Fibroblast of lung (primary cell): ENCODE measurements around the gene KCTD4. TPM values are rescaled to one million over a fixed set of nuclear protein-coding genes. Genes with fewer than 3 reads are reported as not detected.
"Not testable (repeated sequence)": the region's sequence is repeated elsewhere in the genome, so short reads cannot be mapped to it uniquely, and the experiment has no call there.

Experiments
- DNase-seq, 2 donors: peaks; one replicate each; pipeline versions ENCODE4 v3.0.0 to v3.0.0-alpha.2; 2010; ENCODE audit warnings: low read depth in 2 of 2
- H2AFZ ChIP-seq: 2 replicates; pipeline ENCODE4 v1.5.1; 2012; ENCODE audit warnings: low read length, control low read depth, inconsistent platforms
- H3K27ac ChIP-seq: 2 replicates; pipeline ENCODE4 v1.5.1; 2011; ENCODE audit warnings: low read length, control low read depth; ENCODE audit not compliant: insufficient read depth
- H3K27me3 ChIP-seq: 2 replicates; pipeline ENCODE4 v1.5.1; 2011; ENCODE audit warnings: mild to moderate bottlenecking, low read length; ENCODE audit not compliant: control insufficient read depth, insufficient read depth
- H3K36me3 ChIP-seq: 2 replicates; pipeline ENCODE4 v1.5.1; 2011; ENCODE audit warnings: low read length; ENCODE audit not compliant: control insufficient read depth, insufficient read depth
- H3K4me1 ChIP-seq: 2 replicates; pipeline ENCODE4 v1.5.1; 2011; ENCODE audit warnings: low read length; ENCODE audit not compliant: control insufficient read depth, insufficient read depth; ENCODE audit errors: extremely low read depth
- H3K4me2 ChIP-seq: 2 replicates; pipeline ENCODE4 v1.5.1; 2011; ENCODE audit warnings: low read length, control low read depth; ENCODE audit not compliant: insufficient read depth; ENCODE audit errors: extremely low read depth
- H3K4me3 ChIP-seq, 4 experiments: fragments of 200-600 bp in 1 of 4; sonication (generic) in 1 of 4; replicated peaks in 1 of 4; 2 replicates each; pipeline ENCODE4 v1.5.1; 2011 to 2016; ENCODE audit warnings: low read length in 4 of 4, low read depth in 3 of 4, mild to moderate bottlenecking in 3 of 4, control low read depth in 2 of 4, inconsistent platforms in 1 of 4, mixed read lengths in 1 of 4; ENCODE audit not compliant: insufficient read depth in 1 of 4; ENCODE audit errors: control extremely low read depth in 1 of 4
- H3K79me2 ChIP-seq: 2 replicates; pipeline ENCODE4 v1.5.1; 2012; ENCODE audit warnings: mild to moderate bottlenecking, low read length, inconsistent platforms; ENCODE audit not compliant: control insufficient read depth, insufficient read depth
- H3K9ac ChIP-seq: 2 replicates; pipeline ENCODE4 v1.5.1; 2011; ENCODE audit warnings: mild to moderate bottlenecking, low read length, control low read depth; ENCODE audit not compliant: insufficient read depth
- H3K9me3 ChIP-seq: 2 replicates; pipeline ENCODE4 v1.5.1; 2012; ENCODE audit warnings: low read depth, low read length; ENCODE audit not compliant: control insufficient read depth, insufficient read depth
- H4K20me1 ChIP-seq: 2 replicates; pipeline ENCODE4 v1.5.1; 2011; ENCODE audit warnings: low read length; ENCODE audit not compliant: control insufficient read depth, insufficient read depth; ENCODE audit errors: extremely low read depth
- EZH2 ChIP-seq: IDR thresholded peaks from 2 replicates; pipeline ENCODE4 v1.5.1; 2012; ENCODE audit warnings: low read length, control low read depth, mild to moderate bottlenecking; ENCODE audit errors: missing control alignments
- polyA minus RNA-seq: library from RNA; depleted of rRNA, polyadenylated mRNA; stranded (reverse); fragments of >200 nt; gene quantifications from 2 replicates; pipeline ENCODE4 v1.2.3, GENCODE V29; 2011; ENCODE audit warnings: low replicate concordance
- polyA plus RNA-seq, 2 donors: library from polyadenylated mRNA; depleted of rRNA in 1 of 2; stranded (reverse) in 1 of 2; unstranded in 1 of 2; fragments of >200 nt; gene quantifications; 2 replicates each; pipeline ENCODE4 v1.2.1, GENCODE V29; 2011 to 2012; ENCODE audit warnings: missing spikeins in 1 of 2
- total RNA-seq: library from RNA; depleted of rRNA; stranded (reverse); fragments of >200 nt; gene quantifications from 2 replicates; pipeline ENCODE4 v1.2.1, GENCODE V29; 2014
- TF ChIP-seq, protein P1 (sequence below), 2 donors: IDR thresholded peaks in 1 of 2; conservative IDR thresholded peaks in 1 of 2; 1 replicate in 1 of 2; 2 replicates in 1 of 2; pipeline ENCODE4 v1.5.1; 2011 to 2012; ENCODE audit warnings: low read length in 2 of 2, control low read depth in 1 of 2, inconsistent platforms in 1 of 2, low read depth in 1 of 2, mild to moderate bottlenecking in 1 of 2

The KCTD4 gene
- total RNA-seq = under 0.01 TPM in 1 of 2 replicates, not detected in the other
- polyA plus RNA-seq = 0.07 and 0.54 TPM in 2 replicates
- polyA plus RNA-seq (2012) = 0.06 and 0.40 TPM in 2 replicates
- not detected in 2 replicates for polyA minus RNA-seq

DNA sequence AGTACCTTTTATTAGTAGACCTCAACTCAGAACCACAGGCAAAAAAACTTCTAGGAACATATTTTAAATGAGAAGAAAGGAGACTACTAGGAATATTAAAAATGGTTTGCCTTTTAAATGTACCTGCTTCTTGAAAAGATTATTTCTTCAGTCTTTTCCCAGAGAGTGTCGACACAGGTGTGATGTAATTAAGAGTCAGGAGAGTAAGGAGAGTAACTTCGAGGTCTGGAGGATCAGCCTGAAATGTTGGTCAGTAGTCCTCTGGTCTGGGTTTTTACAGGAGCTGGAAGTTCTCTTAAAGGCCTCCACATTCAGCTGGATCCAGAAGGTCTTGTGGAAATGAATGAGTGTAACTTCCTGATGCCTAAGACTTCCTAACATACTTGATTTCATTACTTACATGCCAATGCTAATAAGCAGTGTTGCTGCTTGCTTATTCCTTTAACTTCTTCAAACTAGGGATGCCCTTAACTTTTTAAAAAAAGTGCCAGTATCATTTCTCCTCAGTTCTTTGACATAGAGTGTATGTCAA lies at the start of gene KCTD4:
Gene KCTD4, minus strand, starts transcription at position 345 of the 532 bp plus-strand sequence. CDS start 6,478 bp downstream, outside the sequence.
- peaks cover 5% of the 10 kb centered on the region for H3K4me1 ChIP-seq
- H3K27ac ChIP-seq = no peak within 1 kb of the TSS
- no peak within 1 kb of the TSS for H2AFZ ChIP-seq
- no peak within 1 kb of the TSS for H3K9ac ChIP-seq
- no peaks in the 10 kb centered on the region for H3K9me3 ChIP-seq
- H3K27me3 ChIP-seq = no peaks in the 10 kb centered on the region
- H3K4me2 ChIP-seq = no peak within 1 kb of the TSS
- peak in 1 of 2 donors; percentile 60 for DNase-seq
- H3K79me2 ChIP-seq = no peaks in the 10 kb centered on the region
- TF ChIP-seq, protein P1, sequence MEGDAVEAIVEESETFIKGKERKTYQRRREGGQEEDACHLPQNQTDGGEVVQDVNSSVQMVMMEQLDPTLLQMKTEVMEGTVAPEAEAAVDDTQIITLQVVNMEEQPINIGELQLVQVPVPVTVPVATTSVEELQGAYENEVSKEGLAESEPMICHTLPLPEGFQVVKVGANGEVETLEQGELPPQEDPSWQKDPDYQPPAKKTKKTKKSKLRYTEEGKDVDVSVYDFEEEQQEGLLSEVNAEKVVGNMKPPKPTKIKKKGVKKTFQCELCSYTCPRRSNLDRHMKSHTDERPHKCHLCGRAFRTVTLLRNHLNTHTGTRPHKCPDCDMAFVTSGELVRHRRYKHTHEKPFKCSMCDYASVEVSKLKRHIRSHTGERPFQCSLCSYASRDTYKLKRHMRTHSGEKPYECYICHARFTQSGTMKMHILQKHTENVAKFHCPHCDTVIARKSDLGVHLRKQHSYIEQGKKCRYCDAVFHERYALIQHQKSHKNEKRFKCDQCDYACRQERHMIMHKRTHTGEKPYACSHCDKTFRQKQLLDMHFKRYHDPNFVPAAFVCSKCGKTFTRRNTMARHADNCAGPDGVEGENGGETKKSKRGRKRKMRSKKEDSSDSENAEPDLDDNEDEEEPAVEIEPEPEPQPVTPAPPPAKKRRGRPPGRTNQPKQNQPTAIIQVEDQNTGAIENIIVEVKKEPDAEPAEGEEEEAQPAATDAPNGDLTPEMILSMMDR (conservative IDR thresholded peaks at IDR 0.05 in 1 of 2, IDR thresholded peaks at IDR 0.05 in 1 of 2; ENCODE audit: low read depth in 1 of 2, low read length in 2 of 2) = no peak
- TF ChIP-seq EZH2 = no peak
- H4K20me1 ChIP-seq = no peaks in the 10 kb centered on the region
- no peaks in the 10 kb centered on the region for H3K36me3 ChIP-seq
- H3K4me3 ChIP-seq = no peak within 1 kb of the TSS

DNA sequence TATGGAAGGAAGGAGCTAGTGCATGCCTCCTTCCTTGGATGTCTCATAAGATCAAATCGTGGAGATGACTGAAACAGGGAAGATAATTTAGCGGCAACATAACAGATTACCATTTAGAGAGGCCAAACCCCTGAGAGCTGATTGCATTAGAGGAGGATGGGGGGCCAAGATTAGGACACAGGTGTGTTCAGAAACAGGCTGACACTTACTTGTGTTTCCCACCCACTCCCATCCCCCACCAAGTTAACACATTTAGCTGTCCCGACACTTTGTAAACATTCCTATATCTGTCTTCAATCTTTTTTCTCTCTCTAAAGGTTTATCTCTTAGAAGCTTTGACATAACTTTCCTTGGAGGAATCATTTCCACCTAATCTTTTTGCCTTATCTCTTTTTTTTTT lies 48.8 kb upstream of the KCTD4 start:
- no peaks in the 10 kb centered on the region for H3K4me1 ChIP-seq
- no peaks in the 10 kb centered on the region for H3K79me2 ChIP-seq
- H4K20me1 ChIP-seq = no peaks in the 10 kb centered on the region
- no peaks in the 10 kb centered on the region for H3K27me3 ChIP-seq
- DNase-seq = no peak
- no peak overlapping the region for H3K27ac ChIP-seq
- H3K4me2 ChIP-seq = no peak overlapping the region
- TF ChIP-seq, protein P1 (conservative IDR thresholded peaks at IDR 0.05 in 1 of 2, IDR thresholded peaks at IDR 0.05 in 1 of 2; ENCODE audit: low read depth in 1 of 2, low read length in 2 of 2) = no peak
- TF ChIP-seq EZH2 = no peak
- H3K4me3 ChIP-seq = no peak overlapping the region
- no peaks in the 10 kb centered on the region for H3K9me3 ChIP-seq
- no peaks in the 10 kb centered on the region for H3K36me3 ChIP-seq
- no peak overlapping the region for H3K9ac ChIP-seq
- H2AFZ ChIP-seq = no peak overlapping the region

DNA sequence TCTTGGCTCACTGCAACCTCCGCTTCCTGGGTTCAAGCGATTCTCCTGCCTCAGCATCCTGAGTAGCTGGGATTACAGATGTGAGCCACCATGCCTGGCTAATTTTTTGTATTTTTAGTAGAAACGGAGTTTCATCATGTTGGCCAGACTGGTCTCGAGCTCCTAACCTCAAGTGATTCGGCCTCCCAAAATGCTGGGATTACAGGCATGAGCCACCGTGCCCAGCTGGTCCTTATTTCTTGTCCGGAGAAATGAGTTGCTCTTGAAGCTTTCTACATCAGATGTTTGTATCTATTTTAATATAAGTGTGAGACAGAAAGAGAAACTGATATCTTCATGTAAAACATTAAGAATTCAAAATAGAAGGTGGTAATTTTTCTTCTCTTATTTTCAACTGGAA lies 43.9 kb upstream of the KCTD4 start:
- H2AFZ ChIP-seq, H4K20me1 ChIP-seq, H3K4me2 ChIP-seq, H3K9me3 ChIP-seq, H3K36me3 ChIP-seq, H3K27me3 ChIP-seq, H3K79me2 ChIP-seq, H3K4me3 ChIP-seq, DNase-seq, H3K4me1 ChIP-seq, H3K9ac ChIP-seq, H3K27ac ChIP-seq: not testable (repeated sequence)
